HUES64 (cell line): ENCODE data around the gene CD151.

Experiments
- H3K27ac ChIP-seq: 2 replicates; pipeline ENCODE4 v1.7.0; 2013; ENCODE audit warnings: low read depth, low read length, inconsistent platforms
- H3K27me3 ChIP-seq: 2 replicates; pipeline ENCODE4 v1.6.1; 2013; ENCODE audit warnings: mild to moderate bottlenecking, low read length; ENCODE audit not compliant: insufficient read depth
- H3K36me3 ChIP-seq: 2 replicates; pipeline ENCODE4 v1.6.1; 2013; ENCODE audit warnings: mild to moderate bottlenecking, low read length; ENCODE audit not compliant: insufficient read depth
- H3K4me1 ChIP-seq: 2 replicates; pipeline ENCODE4 v1.6.1; 2013; ENCODE audit warnings: mild to moderate bottlenecking, low read length, moderate library complexity; ENCODE audit not compliant: insufficient read depth
- H3K4me3 ChIP-seq: 2 replicates; pipeline ENCODE4 v1.5.1; 2013; ENCODE audit warnings: mild to moderate bottlenecking, low read length, moderate library complexity
- H3K9ac ChIP-seq: 2 replicates; pipeline ENCODE4 v1.6.1; 2013; ENCODE audit warnings: mild to moderate bottlenecking, low read depth, low read length
- H3K9me3 ChIP-seq: 2 replicates; pipeline ENCODE4 v1.6.1; 2013; ENCODE audit warnings: low read depth, low read length; ENCODE audit not compliant: insufficient read depth
- WGBS: fragments of 150-250, 120-280 bp; methylation state at CpG from one replicate; pipeline ENCODE4 v1.1.7; 2013; ENCODE audit warnings: missing lambda C conversion rate; 5-methylcytosine and 5-hydroxymethylcytosine counted together

Gene CD151

GRCh38 chr11:825366-826226 is 7.2 kb upstream of the CD151 start:
- no peak overlapping the region for H3K9ac ChIP-seq
- H3K4me1 ChIP-seq, result peaks cover 19% of the 10 kb centered on the region
- 0 out of 2 replicates have a peak, but pooled peaks cover 6% of the 10 kb centered on the region for H3K36me3 ChIP-seq
- no peaks in the 10 kb centered on the region for H3K9me3 ChIP-seq
- H3K27me3 ChIP-seq, result peaks cover 50% of the 10 kb centered on the region
- no peak overlapping the region for H3K27ac ChIP-seq
- WGBS, result 92% methylated on average over 12 of the region's 12 CpGs
- no peak overlapping the region for H3K4me3 ChIP-seq

DNA sequence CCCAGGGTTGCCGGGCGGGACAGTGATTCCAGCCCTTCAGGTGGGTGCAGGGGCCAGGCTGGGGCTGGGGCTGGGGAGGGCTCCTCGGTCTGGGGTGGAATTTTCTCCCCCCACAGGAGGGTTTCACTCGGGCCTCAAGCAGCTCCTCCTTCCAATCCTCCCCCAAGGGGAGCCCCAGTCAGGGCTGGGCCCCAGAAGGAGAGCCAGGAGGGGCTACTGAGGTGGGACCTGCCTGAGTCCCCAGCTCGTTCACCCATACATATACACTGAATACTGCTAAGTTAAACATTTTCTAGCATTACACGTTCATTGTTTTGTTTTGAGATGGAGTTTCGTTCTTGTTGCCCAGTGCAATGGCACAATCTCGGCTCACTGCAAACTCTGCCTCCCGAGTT is 6.5 kb upstream of the CD151 start:
- Histone ChIP-seq H3K27ac (no peak overlapping the region), H3K36me3 (0 out of 2 replicates have a peak, but pooled peaks cover 6% of the 10 kb centered on the region), H3K27me3 (peaks cover 56% of the 10 kb centered on the region), H3K9me3 (no peaks in the 10 kb centered on the region), H3K9ac (no peak overlapping the region), H3K4me1 (peaks cover 22% of the 10 kb centered on the region), H3K4me3 (peak overlapping the region; percentile 55; the same call in 1 of the 2 replicates)
- 87% methylated on average over 8 of the region's 9 CpGs for WGBS

DNA sequence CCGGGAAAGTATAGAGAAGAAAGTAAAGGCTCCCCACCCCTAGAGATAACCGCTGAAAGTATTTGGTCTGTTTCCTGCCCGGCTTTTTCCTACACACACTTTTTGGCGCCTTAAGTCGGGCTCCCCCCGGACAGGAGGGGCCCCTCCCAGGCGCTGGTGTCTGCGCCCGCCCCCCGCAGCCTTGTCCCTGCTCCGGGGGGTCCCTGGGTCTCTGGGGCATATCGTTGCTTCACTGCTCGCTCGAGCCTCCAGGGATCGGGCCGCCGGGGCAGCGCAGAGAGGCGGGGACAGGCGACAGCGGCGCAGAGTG is 6.0 kb upstream of the CD151 start:
- Histone ChIP-seq H3K4me3 (peak overlapping the region; percentile 55), H3K9me3 (no peaks in the 10 kb centered on the region), H3K36me3 (0 out of 2 replicates have a peak, but pooled peaks cover 3% of the 10 kb centered on the region), H3K27me3 (peaks cover 62% of the 10 kb centered on the region), H3K4me1 (peaks cover 28% of the 10 kb centered on the region), H3K27ac (no peak overlapping the region), H3K9ac (peak overlapping the region; percentile 41; the same call in 1 of the 2 replicates)
- WGBS, result 3% methylated on average over 22 of the region's 22 CpGs

DNA sequence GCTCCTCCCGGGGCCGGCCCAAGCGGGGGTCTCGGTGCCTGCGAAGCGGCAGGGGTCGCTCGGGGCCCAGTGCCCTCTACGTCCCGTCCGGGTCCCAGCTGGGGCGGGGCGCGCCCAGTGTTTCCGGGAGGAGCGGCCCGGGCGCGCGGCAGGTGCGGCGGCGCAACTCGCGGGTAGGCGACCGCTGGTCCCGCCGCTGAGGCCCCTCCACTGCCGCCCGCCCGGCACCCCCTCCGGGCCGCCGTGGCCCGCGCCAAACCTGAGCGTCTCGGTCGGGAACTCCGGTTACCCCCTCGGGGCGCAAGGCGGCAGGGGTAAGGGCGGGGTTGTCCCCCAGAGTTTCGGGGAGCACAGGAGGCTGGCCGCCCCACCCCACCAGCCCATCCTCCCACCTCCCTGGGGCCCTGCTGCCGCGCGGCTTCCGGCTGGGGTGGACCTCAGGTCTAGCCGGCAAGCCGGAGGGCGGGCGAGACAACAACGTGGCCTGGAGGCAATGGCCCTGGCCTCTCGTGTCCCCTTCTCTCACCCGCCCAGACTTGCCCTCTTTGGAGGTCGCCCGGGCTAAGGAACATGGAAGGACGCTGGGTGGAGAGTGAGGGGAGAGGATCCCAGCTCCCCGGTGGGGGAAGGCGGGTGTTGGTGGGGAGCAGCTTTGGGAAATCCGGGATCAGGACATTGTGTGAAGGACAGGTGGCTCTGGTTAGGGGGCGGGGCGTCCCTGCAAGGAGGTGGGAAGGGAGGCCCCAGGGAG is 5.4 kb upstream of the CD151 start:
- Histone ChIP-seq H3K9ac (peak overlapping the region; percentile 41), H3K4me3 (peak overlapping the region; percentile 55), H3K27me3 (peaks cover 67% of the 10 kb centered on the region), H3K36me3 (0 out of 2 replicates have a peak, but pooled peaks cover 3% of the 10 kb centered on the region), H3K27ac (no peak overlapping the region; the same call in 1 of the 2 replicates), H3K9me3 (no peaks in the 10 kb centered on the region), H3K4me1 (peaks cover 32% of the 10 kb centered on the region)
- 2% methylated on average over 65 of the region's 66 CpGs for WGBS

GRCh38 chr11:827897-828192 is 4.9 kb upstream of the CD151 start, which contains the start of gene CRACR2B:
TSS of gene CRACR2B (plus strand) at chr11:827919. CDS start at chr11:828608, 689 bp downstream.
- H3K27me3 ChIP-seq, result peaks cover 68% of the 10 kb centered on the region
- H3K36me3 ChIP-seq, result 0 out of 2 replicates have a peak, but pooled peaks cover 3% of the 10 kb centered on the region
- H3K4me1 ChIP-seq, result peaks cover 32% of the 10 kb centered on the region
- 37% methylated on average over 5 of the region's 5 CpGs for WGBS
- H3K9ac ChIP-seq, result peak within 1 kb of the TSS; percentile 41
- H3K27ac ChIP-seq, result no peak within 1 kb of the TSS; the same call in 1 of the 2 replicates
- peak within 1 kb of the TSS; percentile 55 for H3K4me3 ChIP-seq
- H3K9me3 ChIP-seq, result no peaks in the 10 kb centered on the region

GRCh38 chr11:828506-829175 is 4.1 kb upstream of the CD151 start:
- H3K4me3 ChIP-seq, result peak overlapping the region; percentile 52
- no peak overlapping the region for H3K27ac ChIP-seq
- WGBS, result 52% methylated on average over 21 of the region's 21 CpGs

DNA sequence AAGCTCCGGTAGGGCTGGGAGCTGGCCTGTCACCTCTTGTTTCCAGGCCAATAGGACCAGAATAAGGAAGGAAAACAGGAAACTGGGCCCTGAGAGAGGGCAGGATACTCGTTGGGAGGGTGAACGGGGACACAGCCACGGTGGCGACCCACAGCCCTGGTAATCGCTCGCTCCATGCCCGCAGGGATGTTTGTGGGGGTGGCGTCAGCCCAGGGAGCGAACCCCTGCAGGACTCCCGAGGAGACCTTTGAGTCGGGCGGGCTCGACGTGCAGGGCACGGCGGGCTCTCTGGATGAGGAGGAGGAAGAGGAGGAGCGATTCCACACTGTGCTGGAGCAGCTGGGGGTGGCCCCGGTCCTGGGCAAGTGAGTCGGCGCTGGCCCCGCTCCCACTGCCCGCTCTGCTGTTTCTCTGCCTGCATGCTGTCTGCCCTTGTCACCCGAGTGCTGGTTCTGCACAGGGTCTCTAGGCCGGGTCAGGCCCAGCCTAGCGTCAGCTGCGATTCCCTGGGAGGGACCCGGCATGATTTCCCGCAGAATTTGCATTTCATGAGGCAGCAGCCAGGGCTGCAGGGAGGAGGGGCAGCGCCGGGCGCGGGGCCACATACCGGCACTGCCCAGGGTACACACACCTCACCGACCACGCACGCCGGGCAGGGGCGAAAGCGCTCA is 3.4 kb upstream of the CD151 start:
- peak overlapping the region; percentile 41; the same call in 1 of the 2 replicates for H3K9ac ChIP-seq
- peak overlapping the region; percentile 52 for H3K4me3 ChIP-seq
- H3K36me3 ChIP-seq, result 0 out of 2 replicates have a peak, but pooled peaks cover 3% of the 10 kb centered on the region
- H3K9me3 ChIP-seq, result no peaks in the 10 kb centered on the region
- peaks cover 68% of the 10 kb centered on the region for H3K27me3 ChIP-seq
- 4% methylated on average over 40 of the region's 40 CpGs for WGBS
- peaks cover 32% of the 10 kb centered on the region for H3K4me1 ChIP-seq
- H3K27ac ChIP-seq, result no peak overlapping the region

More at GRCh38 chr11:828506-829175, 4.1 kb upstream of the CD151 start:
- Histone ChIP-seq H3K36me3 (0 out of 2 replicates have a peak, but pooled peaks cover 3% of the 10 kb centered on the region), H3K4me1 (peaks cover 32% of the 10 kb centered on the region), H3K9ac (no peak overlapping the region), H3K9me3 (no peaks in the 10 kb centered on the region), H3K27me3 (peaks cover 68% of the 10 kb centered on the region)

GRCh38 chr11:829847-830294 is 2.9 kb upstream of the CD151 start:
- WGBS, result 2% methylated on average over 39 of the region's 39 CpGs
- Histone ChIP-seq H3K27ac (no peak overlapping the region), H3K36me3 (0 out of 2 replicates have a peak, but pooled peaks cover 3% of the 10 kb centered on the region), H3K9ac (peak overlapping the region; percentile 41; the same call in 1 of the 2 replicates), H3K4me1 (peaks cover 32% of the 10 kb centered on the region), H3K4me3 (peak overlapping the region; percentile 52), H3K9me3 (no peaks in the 10 kb centered on the region), H3K27me3 (peaks cover 68% of the 10 kb centered on the region)

DNA sequence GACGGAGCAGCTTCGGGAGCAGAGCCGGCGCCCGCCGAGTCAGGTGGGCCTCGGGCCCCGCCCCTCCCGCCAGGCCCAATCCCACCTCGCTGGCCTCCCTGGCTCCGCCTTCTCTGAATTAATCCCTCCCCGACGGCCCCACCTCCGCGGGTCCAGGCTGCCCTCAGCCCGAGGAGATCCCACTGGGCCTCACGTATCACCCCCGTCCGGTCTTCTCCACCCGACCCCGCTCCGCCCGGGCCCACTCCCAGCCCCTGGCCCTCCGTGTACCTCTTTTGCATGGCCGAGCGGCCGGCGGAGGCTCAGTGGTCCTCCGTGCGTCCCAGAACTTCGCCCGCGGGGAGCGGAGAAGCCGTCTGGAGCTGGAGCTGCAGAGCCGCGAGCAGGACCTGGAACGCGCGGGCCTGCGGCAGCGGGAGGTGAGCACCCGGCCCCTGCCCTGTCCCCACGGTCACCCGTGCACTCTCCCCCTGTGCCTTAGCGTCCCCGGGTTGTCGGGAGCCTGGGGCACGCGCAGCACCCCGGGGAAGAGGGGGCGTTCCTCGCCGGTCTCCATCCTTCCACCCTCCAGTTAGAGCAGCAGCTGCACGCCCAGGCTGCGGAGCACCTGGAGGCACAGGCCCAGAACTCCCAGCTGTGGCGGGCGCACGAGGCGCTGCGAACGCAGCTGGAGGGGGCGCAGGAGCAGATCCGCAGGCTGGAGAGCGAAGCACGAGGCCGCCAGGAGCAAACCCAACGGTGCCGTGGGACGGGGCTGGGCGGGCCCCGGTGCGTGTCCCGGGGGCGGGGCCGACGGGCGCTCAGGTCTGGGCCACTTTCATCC is 2.2 kb upstream of the CD151 start:
- Histone ChIP-seq H3K9me3 (no peaks in the 10 kb centered on the region), H3K36me3 (no peaks in the 10 kb centered on the region), H3K27ac (no peak overlapping the region), H3K4me1 (peaks cover 32% of the 10 kb centered on the region), H3K4me3 (peak overlapping the region; percentile 52), H3K27me3 (peaks cover 68% of the 10 kb centered on the region), H3K9ac (peak overlapping the region; percentile 55; the same call in 1 of the 2 replicates)
- WGBS, result 2% methylated on average over 75 of the region's 78 CpGs
